ENCODE results near the gene EPB41L4A.

The EPB41L4A gene

DNA sequence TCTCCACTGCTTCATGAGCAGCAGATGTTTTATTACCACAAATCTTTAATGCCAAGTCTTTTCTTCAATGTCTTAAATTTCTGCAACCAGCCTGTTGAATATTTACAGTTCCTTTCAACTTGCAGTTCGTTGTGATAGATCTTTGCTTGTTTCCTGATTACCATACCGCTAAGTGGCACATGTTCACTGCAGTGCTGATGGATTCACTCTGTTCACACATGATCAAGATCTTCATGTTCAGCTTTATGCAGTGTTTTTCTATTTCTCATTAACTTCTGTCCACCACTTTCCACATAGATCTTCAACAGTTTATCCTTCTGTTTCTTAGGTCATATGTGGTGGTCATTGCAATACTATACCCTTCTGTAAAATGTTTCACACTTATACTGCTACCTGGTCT, 280.6 kb downstream of the EPB41L4A start:
- TF ChIP-seq REST (IDR thresholded peaks at IDR 0.05; ENCODE audit: insufficient replicate concordance, low read depth) (no peak), POLR2AphosphoS5 (IDR thresholded peaks at IDR 0.05; ENCODE audit: low read depth) (no peak), GABPA (IDR thresholded peaks at IDR 0.05; ENCODE audit: low read depth) (no peak), CTCF (IDR thresholded peaks at IDR 0.05; ENCODE audit: insufficient read depth, low read length) (no peak), SPI1 (IDR thresholded peaks at IDR 0.05; ENCODE audit: borderline replicate concordance, low read depth) (no peak)
- Histone ChIP-seq H3K27ac (replicated peaks) (no peak overlapping the region), H3K4me3 (replicated peaks; ENCODE audit: insufficient read depth, low read length) (no peak overlapping the region), H3K27me3 (ENCODE audit: insufficient read depth, poor library complexity, severe bottlenecking) (no peaks in the 10 kb centered on the region)
- no peak for DNase-seq (ENCODE audit: low read depth in 1 of 2, low spot score in 1 of 2)

- Histone ChIP-seq H3K4me3 (replicated peaks; ENCODE audit: insufficient read depth, low read length) (no peak overlapping the region), H3K27ac (replicated peaks) (no peak overlapping the region), H3K27me3 (ENCODE audit: insufficient read depth, poor library complexity, severe bottlenecking) (no peaks in the 10 kb centered on the region)
- TF ChIP-seq SPI1 (IDR thresholded peaks at IDR 0.05; ENCODE audit: borderline replicate concordance, low read depth) (no peak), POLR2AphosphoS5 (IDR thresholded peaks at IDR 0.05; ENCODE audit: low read depth) (no peak), REST (IDR thresholded peaks at IDR 0.05; ENCODE audit: insufficient replicate concordance, low read depth) (no peak)
- no peak for DNase-seq (ENCODE audit: low read depth in 1 of 2, low spot score in 1 of 2)
These were observed 282.3 kb downstream of the EPB41L4A start for GRCh38 chr5:112136773-112137172.

- no peak for DNase-seq (ENCODE audit: low read depth in 1 of 2, low spot score in 1 of 2)
- TF ChIP-seq SPI1 (IDR thresholded peaks at IDR 0.05; ENCODE audit: borderline replicate concordance, low read depth), result no peak
- TF ChIP-seq GABPA (IDR thresholded peaks at IDR 0.05; ENCODE audit: low read depth), result no peak
- TF ChIP-seq POLR2AphosphoS5 (IDR thresholded peaks at IDR 0.05; ENCODE audit: low read depth), result no peak
- TF ChIP-seq REST (IDR thresholded peaks at IDR 0.05; ENCODE audit: insufficient replicate concordance, low read depth), result no peak
- no peak for TF ChIP-seq CTCF (IDR thresholded peaks at IDR 0.05; ENCODE audit: insufficient read depth, low read length)
- H3K4me3 ChIP-seq (replicated peaks; ENCODE audit: insufficient read depth, low read length), result no peak overlapping the region
- H3K27me3 ChIP-seq (ENCODE audit: insufficient read depth, poor library complexity, severe bottlenecking), result no peaks in the 10 kb centered on the region
- H3K27ac ChIP-seq (replicated peaks), result no peak overlapping the region
These were observed 291.2 kb downstream of the EPB41L4A start for GRCh38 chr5:112127861-112128260.

- no peak for DNase-seq (ENCODE audit: low read depth in 1 of 2, low spot score in 1 of 2)
- Histone ChIP-seq H3K27ac (replicated peaks) (no peak overlapping the region), H3K4me3 (replicated peaks; ENCODE audit: insufficient read depth, low read length) (no peak overlapping the region), H3K27me3 (ENCODE audit: insufficient read depth, poor library complexity, severe bottlenecking) (no peaks in the 10 kb centered on the region)
- no peak for TF ChIP-seq SPI1 (IDR thresholded peaks at IDR 0.05; ENCODE audit: borderline replicate concordance, low read depth)
- TF ChIP-seq REST (IDR thresholded peaks at IDR 0.05; ENCODE audit: insufficient replicate concordance, low read depth), result no peak
- TF ChIP-seq POLR2AphosphoS5 (IDR thresholded peaks at IDR 0.05; ENCODE audit: low read depth), result no peak
- TF ChIP-seq CTCF (IDR thresholded peaks at IDR 0.05; ENCODE audit: insufficient read depth, low read length), result no peak
- TF ChIP-seq GABPA (IDR thresholded peaks at IDR 0.05; ENCODE audit: low read depth), result no peak
These were observed 292.1 kb downstream of the EPB41L4A start for GRCh38 chr5:112126982-112127381.

All from HL-60 (cell line).